GM21515 (cell line): ENCODE data around the gene SNW1.
"Not testable (repeated sequence)": the region's sequence is repeated elsewhere in the genome, so short reads cannot be mapped to it uniquely, and the experiment has no call there.

Experiments
- ATAC-seq: cut with Tn5 transposase; IDR thresholded peaks from one replicate; pipeline ENCODE4 v1.9.1; 2021; ENCODE audit not compliant: unreplicated experiment

The SNW1 gene

DNA sequence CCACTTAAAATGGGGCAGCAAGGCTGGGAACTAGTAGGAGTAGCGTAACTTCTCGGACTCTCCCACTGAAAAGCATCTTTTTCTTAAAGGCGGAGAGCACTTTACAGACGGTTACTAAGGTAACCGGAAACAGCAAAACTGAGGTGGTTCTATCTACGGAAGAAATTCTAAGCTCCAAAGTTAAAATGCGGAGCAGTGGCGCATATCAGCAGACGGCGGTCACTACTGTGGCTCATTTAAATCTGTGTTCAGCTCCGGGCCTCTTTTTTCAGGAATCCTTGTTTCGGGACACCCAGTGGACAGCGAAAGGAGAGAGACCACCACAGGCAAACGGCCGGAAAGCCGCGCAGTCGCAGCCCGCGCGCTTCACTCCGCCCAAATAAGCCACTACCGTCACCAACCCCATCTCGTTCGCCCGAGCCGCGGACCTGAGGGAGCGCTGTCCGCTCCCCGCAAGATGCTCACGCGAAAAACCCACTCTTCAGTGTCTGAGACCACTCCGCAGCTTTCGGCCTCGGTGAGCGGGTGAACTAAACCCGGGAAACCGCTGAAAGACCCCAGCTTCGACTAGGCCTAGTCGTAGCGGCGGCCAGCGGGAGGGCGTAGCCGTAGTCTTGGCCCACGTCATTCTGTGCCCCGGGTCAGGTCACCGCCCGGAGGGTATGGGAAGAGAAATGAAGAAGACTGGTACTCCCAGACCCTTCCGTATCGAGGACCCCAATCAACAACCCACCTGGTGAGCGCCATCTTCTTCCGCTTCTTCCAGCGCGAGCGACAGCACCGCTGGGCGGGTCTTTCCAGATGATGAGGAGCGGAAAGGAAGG is at the start of gene SNW1:
Gene SNW1, minus strand, starts transcription at position 776 of the 824 bp plus-strand sequence. Its CDS starts 29 bp downstream, at position 747.
- ATAC-seq = peak; percentile 94

DNA sequence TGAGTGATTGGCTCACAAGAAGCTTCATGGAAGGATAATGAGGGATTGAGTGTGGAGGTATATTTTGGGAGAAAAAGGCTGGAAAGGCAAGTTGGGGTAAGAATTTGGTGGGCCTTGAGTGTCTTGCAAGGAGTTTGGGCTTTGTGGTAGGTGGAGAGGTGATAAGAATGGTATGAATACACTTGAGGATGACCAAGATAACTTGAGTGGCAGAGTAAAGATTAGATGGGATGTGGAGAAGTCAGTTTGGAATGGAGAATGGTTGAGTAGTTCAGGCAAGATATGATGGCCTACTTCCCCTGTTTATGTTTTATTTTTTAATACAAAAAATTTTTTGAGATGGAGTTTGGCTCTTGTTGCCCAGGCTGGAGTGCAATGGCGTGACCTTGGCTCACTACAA is 48.1 kb upstream of the SNW1 start:
- ATAC-seq = no peak

DNA sequence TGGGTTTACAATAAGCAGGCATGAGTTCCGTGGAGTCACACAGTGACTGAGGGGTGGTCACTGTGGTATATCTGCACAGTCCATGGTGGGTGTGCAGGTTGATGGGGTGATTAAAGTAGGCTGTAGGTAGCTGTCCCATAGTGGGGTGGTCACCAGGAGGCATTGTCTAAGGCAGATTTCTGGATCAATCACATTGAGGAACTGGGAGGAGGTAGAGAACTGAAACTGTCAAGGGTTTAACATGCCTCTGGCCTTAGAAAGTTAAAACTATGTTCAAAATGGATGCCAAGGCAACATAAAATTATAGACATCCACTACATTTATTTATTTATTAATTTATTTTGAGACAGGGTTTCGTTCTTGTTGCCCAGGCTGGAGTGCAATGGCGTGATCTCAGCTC is 47.3 kb upstream of the SNW1 start:
- no peak for ATAC-seq

DNA sequence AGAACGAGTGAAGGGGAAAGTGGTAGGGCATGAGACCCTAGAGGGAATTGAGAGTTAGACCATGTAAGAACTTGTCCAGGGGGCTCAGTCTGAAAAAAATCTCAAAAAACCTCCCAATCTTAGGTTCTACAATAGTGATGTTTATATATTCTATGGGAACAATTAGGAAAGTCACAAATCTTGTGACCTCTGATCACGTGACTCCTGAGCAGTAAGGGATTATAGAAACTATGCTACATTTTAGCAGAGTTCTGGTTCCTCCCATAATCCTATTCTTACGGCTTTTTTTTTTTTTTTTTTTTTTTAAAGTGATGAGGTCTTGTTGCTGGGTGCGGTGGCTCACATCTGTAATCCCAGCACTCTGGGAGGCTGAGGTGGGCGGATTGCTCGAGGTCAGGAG is 44.8 kb upstream of the SNW1 start:
- no peak for ATAC-seq

DNA sequence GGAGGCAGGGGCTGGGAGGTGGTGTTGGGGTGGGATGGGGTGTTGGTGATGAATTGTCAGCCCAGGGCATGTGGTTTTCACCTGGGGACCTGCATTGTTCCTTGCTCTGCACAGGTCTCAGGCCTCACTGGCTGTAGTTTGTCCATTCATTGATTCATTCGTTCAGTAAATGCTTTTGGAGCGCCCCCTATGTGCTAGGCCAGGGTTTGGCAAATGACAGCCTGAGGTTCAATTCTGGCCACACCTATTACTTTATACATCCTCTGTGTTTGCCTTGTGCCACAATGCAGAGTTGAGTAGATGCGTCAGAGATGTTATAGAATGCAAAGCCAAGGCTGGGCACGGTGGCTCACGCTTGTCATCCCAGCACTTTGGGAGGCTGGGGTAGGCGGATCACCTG is 43.6 kb upstream of the SNW1 start:
- ATAC-seq = no peak

DNA sequence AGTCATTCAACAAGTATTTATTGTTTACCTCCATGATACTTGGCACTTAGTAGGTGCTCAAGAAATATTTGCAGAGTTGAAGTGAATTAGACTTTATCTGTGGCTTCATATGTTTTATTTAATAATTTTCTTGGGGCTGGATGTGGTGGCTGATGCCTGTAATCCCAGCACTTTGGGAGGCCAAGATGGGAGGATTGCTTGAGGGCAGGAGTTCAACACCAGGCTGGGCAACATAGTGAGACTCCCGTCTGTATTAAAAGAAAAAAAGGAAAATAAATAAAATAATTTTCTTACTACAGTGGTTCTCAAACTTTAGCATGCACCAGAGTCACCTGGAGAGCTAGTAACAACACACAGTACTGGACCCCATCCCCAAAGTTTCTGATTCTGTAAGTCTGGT is 39.9 kb upstream of the SNW1 start:
- ATAC-seq = no peak

DNA sequence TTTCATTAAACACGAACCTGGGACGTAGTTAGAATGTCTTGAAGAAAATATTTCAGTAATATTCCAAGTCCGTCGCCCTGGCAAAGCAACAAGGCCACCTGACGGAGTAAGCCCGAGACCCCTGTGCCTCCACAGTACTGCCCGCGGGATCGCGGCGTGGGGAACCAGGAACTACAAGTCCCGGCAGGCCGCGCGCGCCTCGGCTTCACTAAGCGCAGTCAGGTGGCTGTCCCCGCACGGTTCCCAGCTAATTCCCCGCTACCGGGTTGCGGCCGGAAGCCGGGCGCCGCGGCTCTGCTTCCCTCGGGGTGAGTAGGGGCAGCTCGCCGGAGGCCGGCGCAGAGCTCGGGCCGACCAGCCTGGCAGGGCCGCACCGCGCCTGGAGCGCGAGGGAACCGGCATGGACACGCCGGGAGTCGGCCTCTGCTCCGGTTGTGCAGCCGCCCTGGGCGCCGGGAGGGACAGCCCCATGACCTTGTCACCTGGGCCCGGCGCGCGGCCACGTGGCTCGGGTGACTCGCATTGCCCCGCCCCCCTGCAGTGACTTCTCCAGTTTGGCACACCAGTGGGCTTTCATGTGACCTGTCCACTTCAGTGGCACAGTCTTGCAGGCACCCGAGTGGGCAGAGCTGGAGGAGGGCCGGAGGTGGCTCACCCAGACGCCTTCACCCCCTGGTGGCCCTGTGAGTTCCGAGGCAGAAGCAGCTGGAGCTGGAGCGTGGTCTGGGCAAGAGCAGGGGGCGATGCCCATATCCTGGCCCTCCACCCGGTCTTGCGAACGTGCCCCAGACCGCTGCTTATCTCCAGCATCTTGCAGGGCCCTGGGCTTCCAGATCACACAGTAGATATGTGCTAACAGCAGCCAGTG is 39.1 kb upstream of the SNW1 start, which contains the start of gene ADCK1:
Gene ADCK1, plus strand, starts transcription at position 247 of the 868 bp plus-strand sequence. CDS start 18,870 bp downstream, outside the sequence.
- peak; percentile 92 for ATAC-seq

DNA sequence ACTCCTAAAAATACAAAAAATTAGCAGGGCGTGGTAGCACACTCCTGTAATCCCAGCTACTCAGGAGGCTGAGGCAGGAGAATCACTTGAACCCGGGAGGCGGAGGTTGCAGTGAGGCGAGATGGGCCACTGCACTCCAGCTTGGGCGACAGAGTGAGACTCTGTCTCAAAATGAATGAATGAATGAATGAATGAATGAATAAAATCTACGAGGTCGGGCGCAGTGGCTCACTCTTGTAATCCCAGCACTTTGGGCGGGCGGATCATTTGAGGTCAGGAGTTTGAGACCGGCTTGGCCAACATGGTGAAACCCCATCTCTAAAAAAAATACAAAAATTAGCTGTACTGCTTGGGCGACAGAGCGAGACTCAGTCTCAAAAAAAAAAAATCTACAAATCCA is 38.5 kb upstream of the SNW1 start:
- not testable (repeated sequence) for ATAC-seq

DNA sequence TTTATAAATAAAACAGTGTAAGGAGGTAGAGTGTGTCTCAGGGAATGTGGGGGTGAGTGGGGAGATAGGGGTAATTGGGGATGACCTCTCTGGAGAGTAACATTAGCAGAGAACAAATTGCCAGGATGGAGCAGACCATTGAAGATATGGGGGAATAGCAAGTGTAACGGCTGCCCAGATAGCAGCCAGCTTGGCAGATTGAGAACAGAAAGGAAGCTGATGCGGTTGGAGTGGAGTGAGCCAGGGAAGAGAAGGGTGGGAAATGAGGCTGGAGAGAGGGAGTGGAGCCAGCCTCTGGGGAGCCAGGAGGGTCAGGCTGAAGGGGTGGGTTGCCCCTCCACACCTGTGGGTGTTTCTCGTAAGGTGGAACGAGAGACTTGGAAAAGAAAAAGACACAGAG is 33.4 kb upstream of the SNW1 start:
- no peak for ATAC-seq

DNA sequence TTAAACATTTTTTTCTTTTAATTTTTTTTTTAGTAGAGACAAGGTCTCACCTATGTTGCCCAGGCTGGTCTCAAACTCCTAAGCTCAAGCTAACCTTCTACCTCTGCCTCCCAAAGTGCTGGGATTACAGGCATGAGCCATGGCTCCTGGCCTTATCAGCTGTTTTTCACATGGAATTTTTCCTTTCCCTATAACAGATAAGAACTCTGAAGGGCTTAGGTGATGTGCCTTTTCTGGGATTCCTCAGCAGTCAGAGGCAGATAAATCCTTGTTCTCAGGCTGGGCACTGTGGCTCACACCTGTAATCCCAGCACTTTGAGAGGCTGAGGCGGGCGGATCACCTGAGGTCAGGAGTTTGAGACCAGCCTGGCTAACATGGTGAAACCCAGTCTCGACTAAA is 32.3 kb upstream of the SNW1 start:
- ATAC-seq = not testable (repeated sequence)

DNA sequence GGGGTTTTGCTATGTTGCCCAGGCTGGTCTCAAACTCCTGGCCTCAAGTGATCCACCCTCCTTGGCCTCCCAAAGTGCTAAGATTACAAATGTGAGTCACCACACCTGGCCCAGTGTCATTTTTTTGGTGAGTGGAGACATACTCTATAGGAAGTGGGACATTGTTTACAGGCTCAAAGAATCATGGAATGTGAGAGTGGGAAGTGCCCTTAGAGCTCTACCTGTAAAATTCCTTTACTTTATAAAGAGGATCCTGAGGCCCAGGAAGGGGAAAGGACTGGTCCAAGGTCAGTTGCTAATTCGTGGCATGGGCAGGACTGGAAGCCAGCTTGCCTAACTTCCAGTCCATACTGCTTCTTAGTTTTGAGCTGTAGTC is 30.3 kb upstream of the SNW1 start:
- no peak for ATAC-seq

DNA sequence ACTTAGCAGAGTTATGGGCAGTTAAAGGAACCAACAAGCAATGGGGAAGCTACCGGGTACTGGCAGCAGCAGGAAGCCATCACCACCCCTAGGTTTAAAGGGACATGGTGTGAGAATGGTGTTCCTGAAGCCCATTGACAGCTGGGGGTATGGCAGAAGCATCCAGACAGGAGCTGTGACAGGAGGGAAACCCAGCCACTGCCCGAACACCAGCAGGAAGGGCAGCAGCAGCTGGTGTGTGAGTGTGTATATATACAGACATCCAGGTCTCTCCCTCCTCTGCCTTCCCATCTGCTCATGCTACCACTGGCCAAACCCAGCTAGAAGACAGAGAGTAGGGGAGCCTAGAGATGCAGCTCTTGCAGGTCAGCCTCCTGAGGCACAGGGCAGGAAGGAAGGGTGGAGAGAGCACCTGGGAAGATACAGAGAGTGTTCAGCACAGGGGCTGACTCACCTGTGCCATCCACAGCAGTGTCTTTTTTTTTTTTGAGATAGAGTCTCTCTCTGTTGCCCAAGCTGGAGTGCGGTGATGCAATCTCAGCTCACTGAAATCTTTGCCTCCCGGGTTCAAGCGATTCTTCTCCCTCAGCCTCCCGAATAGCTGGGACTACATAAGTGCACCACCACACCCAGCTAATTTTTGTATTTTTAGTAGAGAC is 29.7 kb upstream of the SNW1 start:
- no peak for ATAC-seq

DNA sequence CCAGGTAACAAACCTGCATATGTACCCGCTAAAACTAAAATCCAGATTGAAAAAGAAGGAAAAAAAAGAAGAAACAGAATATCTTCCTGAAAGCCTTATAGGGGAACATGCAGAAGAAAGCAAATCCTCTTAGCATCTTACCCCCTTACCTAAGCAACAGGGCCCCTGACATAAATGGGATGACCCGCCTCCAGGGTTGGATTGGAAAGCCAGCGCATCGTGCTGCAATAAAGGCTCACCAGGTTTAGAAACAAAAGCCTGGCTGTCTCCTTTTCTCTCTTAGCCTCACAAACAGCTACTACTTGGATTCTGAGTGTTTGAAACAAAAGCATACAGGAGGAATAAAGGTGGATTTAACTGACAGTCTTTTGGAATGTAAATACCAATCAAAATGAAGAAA is 25.2 kb upstream of the SNW1 start:
- ATAC-seq = no peak

DNA sequence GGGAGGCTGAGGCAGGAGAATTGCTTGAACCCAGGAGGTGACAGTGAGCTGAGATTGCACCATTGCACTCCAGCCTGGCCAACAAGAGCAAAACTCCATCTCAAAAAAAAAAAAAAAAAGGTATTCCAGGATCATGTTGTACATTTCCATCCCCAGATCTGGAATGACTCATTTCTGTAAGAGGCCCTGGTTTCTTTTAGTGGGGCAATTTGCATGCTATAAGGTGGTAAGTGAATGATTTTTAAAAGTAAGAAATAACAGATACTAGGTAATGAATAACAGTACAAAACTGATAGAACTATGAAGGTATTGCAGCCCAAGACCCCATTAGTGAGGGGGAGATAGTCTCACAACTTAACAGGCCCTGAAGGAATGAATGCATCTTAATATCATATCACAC is 21.2 kb upstream of the SNW1 start:
- no peak for ATAC-seq

DNA sequence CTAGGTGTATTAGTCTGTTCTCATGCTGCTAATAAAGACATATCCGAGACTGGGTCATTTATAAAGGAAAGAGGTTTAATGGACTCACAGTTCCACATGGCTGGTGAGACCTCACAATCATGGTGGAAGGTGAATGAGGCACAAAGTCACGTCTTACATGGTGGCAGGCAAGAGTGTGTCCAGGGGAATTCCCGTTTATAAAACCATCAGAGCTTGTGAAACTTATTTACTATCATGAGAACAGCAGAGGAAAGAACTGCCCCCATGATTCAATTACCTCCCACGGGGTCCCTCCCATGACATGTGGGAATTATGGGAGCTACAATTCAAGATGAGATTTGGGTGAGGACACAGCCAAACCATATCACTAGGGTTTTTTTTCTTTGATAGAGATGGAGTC is 13.0 kb upstream of the SNW1 start:
- ATAC-seq = not testable (repeated sequence)

DNA sequence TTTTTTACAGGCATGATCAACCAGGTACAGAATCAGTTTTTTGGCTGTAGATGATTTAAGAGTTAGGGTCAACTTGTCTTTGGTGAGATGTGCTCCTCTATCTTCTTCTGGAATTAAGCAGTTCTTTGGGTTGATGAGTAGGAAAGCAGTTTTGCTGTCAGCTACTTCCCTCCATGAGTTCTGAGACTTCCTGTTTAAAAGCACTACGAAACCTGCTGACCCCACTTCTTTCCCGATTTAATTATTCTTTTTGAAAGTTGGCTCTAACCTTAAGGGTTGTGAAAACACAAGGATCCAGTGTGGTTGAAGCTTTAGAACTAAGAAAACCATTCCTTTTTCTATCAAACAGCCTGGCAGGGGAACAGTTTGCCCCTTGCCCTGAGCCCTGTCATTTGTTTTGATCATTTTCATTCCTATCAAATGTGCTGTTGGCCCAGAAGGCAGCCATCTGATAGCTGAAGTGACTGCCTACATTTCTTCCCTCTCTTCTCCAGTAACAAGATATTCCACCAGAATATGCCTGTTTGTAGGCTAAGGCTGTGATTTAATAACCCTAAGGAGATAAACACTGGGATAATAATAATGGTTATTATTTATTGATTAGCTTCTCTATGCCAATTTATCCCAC is 7.6 kb upstream of the SNW1 start:
- not testable (repeated sequence) for ATAC-seq

DNA sequence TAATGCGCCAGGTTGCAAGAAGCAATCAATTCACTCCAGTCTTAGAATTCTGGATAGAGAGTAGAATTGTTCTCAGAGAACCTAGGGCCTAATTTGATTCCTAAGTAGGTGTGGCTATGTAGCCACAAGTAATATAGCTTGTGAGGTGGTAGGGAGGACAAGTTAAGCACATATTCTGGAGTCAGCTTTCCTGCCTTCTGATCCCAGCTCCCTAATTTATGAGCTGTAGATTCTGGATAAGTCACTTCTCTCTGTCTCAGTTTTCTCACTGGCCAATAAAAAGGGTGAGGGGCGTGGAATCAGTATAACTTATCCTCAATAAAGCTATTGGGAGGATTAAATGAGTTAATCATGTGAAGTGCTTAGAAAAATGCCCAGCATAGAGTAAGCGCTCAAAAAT is 3.0 kb upstream of the SNW1 start:
- no peak for ATAC-seq

DNA sequence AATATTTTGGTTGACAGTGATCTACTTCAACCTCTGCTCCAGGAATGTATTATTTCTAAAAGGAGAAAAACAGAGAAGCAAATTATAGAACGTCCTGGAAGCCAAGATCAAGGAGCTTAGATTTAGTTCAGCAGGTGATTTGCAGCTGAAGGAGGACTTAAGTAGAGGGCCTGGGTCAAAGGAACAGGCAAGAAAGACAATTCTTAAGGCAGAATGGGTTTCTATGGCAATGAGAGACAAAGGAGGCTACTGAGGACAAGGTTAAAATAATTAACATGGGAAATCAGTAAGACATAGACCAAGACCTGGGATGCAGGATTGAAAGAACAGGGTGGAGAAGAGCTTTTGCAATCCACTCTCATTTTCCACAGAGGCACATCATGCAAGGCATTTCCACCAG is 2.4 kb upstream of the SNW1 start:
- no peak for ATAC-seq

DNA sequence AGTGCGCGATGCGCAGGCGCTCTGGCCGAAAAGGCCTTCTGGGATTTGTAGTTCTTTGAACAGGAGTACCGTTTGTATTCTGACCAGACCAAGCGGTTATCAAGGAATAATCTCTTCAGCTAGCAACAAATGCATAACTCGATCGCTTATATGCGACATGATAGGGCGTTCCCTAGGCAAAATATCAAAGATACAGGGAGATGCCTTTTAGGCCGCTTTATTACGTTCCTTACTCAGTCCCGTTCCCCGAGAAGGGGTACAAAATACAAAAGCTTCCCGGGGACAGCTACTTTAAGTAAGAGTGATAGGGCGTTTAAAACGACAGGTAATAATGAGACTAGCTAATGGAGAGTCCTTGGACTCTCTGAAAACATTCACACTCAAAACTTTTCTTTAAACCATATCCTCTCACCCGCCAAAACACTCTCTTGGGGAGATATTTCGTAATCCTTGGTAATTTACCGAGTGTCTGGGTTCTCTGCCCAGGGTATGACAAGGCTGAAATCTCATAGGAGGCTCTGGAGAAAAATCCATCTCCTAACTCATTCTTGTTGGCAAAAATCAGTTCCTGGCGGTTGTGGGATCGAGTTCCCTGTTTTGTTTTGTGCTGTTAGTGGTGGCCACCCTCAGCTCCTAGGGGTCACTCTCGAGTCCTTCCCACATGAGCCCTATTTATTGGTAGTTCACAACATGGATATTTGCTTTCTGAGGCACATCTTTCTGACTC is 412 bp upstream of the SNW1 start:
- peak; percentile 37 for ATAC-seq

DNA sequence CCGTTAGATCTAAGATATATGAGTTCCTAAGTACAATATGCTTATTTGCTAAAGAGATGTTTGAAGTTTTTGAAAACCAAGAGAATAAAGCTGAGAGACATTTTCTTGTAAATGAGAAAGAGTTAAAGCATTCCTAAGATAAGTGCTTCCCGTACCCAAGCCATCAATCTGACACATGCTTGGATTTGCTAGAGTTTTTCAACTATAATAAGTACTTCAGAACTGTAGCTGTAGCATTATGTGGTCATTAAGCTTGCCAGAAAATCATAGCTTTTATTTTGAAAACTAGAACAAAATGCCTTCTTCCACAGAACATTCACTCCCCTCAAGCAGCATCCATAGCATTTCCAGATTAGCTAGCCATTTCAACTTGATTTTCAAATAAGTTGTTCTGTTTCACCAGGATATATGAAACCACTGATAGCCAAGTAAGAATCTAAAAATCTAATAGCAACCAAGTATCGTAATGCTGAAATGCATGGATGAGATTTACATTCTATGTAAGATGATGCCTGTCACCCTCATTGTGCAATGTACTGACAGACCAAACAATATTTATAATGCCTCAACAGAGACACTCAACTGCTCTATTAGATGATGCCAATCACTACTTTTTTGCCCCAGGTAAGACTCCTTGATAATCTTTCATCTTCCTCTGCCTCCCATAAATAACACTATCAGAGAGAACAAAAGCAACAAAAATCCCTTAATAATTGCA is 8.0 kb downstream of the SNW1 start:
- ATAC-seq = no peak
